ENCODE results near the gene SLC49A4.

DNA sequence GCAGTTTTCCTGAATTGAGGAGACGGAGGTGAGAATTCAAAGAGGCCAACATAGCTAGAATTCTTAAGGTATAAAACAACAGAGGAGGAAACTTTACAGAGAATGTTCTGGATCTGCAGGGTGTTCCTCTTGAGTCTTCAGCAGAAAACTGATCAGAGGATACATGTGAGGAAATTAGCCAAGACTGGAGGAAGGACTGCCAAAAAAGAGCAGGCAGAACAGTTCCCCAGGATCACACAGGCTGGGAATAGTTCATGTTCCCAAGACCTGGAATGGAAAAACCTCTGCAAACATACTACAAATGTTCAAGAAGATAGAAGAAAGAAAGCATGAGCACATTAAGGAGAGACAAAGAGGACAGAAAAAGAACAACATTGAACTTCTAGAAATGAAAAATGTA, 7.5 kb downstream of the SLC49A4 start:
- TF ChIP-seq POLR2A (IDR thresholded peaks at IDR 0.05): no peak
- TF ChIP-seq, protein P1, sequence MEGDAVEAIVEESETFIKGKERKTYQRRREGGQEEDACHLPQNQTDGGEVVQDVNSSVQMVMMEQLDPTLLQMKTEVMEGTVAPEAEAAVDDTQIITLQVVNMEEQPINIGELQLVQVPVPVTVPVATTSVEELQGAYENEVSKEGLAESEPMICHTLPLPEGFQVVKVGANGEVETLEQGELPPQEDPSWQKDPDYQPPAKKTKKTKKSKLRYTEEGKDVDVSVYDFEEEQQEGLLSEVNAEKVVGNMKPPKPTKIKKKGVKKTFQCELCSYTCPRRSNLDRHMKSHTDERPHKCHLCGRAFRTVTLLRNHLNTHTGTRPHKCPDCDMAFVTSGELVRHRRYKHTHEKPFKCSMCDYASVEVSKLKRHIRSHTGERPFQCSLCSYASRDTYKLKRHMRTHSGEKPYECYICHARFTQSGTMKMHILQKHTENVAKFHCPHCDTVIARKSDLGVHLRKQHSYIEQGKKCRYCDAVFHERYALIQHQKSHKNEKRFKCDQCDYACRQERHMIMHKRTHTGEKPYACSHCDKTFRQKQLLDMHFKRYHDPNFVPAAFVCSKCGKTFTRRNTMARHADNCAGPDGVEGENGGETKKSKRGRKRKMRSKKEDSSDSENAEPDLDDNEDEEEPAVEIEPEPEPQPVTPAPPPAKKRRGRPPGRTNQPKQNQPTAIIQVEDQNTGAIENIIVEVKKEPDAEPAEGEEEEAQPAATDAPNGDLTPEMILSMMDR (IDR thresholded peaks at IDR 0.05): no peak
- TF ChIP-seq EP300 (IDR thresholded peaks at IDR 0.05): no peak

Measured in tibial nerve (tissue), 4 donors.